Vagina (tissue), 2 donors: ENCODE results near the gene C7. TPM values are rescaled to one million over a fixed set of nuclear protein-coding genes. Genes with fewer than 3 reads are reported as not detected.
A peak's percentile ranks its signal among the peaks of the same experiment; 100 is the strongest.

Source experiments
- DNase-seq, 2 donors: peaks; one replicate each; pipeline ENCODE4 v3.0.0-alpha.2; 2017; ENCODE audit errors: extremely low spot score in 2 of 2
- H3K27ac ChIP-seq: fragments of 200-600 bp; sonication (generic); one replicate; pipeline ENCODE4 v1.5.1; 2019
- H3K27me3 ChIP-seq: fragments of 200-600 bp; sonication (generic); one replicate; pipeline ENCODE4 v1.5.1; 2019
- H3K36me3 ChIP-seq, 2 donors: fragments of 200-600 bp; sonication (generic); one replicate each; pipeline ENCODE4 v1.5.1; 2017 to 2019
- H3K4me1 ChIP-seq: fragments of 200-600 bp; sonication (generic); one replicate; pipeline ENCODE4 v1.5.1; 2019
- H3K4me3 ChIP-seq, 2 donors: fragments of 200-600 bp; sonication (generic); 1 replicate in 1 of 2; 2 replicates in 1 of 2; pipeline ENCODE4 v1.5.1; 2016 to 2019
- H3K9me3 ChIP-seq: fragments of 200-600 bp; sonication (generic); one replicate; pipeline ENCODE4 v1.5.1; 2019
- POLR2A ChIP-seq, 2 donors: fragments of 450-650 bp; IDR thresholded peaks; one replicate each; pipeline ENCODE4 v1.6.1; 2017; ENCODE audit warnings: antibody characterized with exemption in 2 of 2, mild to moderate bottlenecking in 2 of 2, moderate library complexity in 2 of 2
- POLR2AphosphoS5 ChIP-seq, 2 donors: sonication (generic); formaldehyde crosslinking; IDR thresholded peaks; one replicate each; pipeline ENCODE4 v1.9.0; 2017; ENCODE audit warnings: antibody characterized with exemption in 2 of 2, mild to moderate bottlenecking in 2 of 2, low read depth in 1 of 2; ENCODE audit not compliant: insufficient read depth in 1 of 2
- intact Hi-C: fragments of 100-400 bp; cut with DNase I; formaldehyde crosslinking; loops from one replicate; pipeline ENCODE4 v1.15.1; 2023
- total RNA-seq: library from RNA; depleted of rRNA; stranded (reverse); fragments of >200 nt; gene quantifications from one replicate; pipeline ENCODE4 v1.2.3, GENCODE V29; 2016
- TF ChIP-seq, protein P1 (sequence below), 3 experiments: fragments of 450-650 bp in 2 of 3; fragments of 200-600 bp in 1 of 3; sonication (generic) in 1 of 3; IDR thresholded peaks; one replicate each; pipeline ENCODE4 v1.5.1; 2017 to 2019; ENCODE audit warnings: antibody characterized with exemption in 3 of 3, mild to moderate bottlenecking in 2 of 3, moderate library complexity in 2 of 3

C7 gene
- total RNA-seq, 1 donor from 2014 or later = 385 TPM

DNA sequence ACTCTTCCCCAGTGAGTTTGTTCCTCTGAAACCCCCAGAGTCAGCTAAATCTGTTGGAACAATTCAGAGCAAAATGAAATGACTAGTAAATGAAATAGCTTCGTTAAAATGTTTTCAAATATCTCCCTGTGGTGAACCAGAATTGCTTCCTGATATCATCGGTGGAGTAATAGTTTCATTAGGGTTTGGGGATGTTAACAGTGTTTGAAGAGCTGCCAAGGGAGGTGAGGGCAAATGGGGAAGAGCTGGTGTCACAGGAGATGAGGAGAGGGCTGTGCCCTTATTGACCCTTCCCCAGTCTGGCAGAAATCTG, 4.3 kb upstream of the C7 start:
- H3K4me3 ChIP-seq = no peak overlapping the region
- no peaks in the 10 kb centered on the region for H3K9me3 ChIP-seq
- H3K36me3 ChIP-seq = no peaks in the 10 kb centered on the region
- DNase-seq = no peak
- no peaks in the 10 kb centered on the region for H3K4me1 ChIP-seq
- no peak for TF ChIP-seq POLR2AphosphoS5 (IDR thresholded peaks at IDR 0.05; ENCODE audit: insufficient read depth in 1 of 2, low read depth in 1 of 2)
- TF ChIP-seq, protein P1, sequence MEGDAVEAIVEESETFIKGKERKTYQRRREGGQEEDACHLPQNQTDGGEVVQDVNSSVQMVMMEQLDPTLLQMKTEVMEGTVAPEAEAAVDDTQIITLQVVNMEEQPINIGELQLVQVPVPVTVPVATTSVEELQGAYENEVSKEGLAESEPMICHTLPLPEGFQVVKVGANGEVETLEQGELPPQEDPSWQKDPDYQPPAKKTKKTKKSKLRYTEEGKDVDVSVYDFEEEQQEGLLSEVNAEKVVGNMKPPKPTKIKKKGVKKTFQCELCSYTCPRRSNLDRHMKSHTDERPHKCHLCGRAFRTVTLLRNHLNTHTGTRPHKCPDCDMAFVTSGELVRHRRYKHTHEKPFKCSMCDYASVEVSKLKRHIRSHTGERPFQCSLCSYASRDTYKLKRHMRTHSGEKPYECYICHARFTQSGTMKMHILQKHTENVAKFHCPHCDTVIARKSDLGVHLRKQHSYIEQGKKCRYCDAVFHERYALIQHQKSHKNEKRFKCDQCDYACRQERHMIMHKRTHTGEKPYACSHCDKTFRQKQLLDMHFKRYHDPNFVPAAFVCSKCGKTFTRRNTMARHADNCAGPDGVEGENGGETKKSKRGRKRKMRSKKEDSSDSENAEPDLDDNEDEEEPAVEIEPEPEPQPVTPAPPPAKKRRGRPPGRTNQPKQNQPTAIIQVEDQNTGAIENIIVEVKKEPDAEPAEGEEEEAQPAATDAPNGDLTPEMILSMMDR (IDR thresholded peaks at IDR 0.05) = no peak
- peak overlapping the region; percentile 42 for H3K27ac ChIP-seq
- intact Hi-C loops = loop anchor here (10.0 kb wide), 1 partner anchor 610 kb away; the partner anchor contains the start of gene PLCXD3
- no peaks in the 10 kb centered on the region for H3K27me3 ChIP-seq

DNA sequence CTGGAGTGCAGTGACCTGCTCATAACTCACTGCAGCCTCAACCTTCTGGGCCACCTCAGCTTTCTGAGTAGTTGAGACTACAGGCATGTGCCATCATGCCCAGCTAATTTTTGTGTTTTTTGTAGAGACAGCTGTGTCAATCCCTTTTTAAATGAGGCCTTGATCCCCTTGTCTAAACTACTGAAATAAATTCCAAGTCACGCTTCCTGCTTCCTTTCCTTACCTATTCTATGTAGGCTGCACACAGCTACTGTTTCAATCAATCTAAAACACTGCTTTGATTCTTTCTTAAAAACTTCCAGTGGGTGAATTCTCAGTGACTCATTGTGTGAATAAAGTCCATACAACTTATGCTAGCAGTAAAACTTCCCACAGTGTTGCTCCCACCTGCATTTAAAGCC, 2.9 kb upstream of the C7 start:
- Histone ChIP-seq H3K36me3 (no peaks in the 10 kb centered on the region), H3K27me3 (no peaks in the 10 kb centered on the region), H3K27ac (peak overlapping the region; percentile 42), H3K4me1 (no peaks in the 10 kb centered on the region), H3K4me3 (no peak overlapping the region), H3K9me3 (no peaks in the 10 kb centered on the region)
- intact Hi-C loops = loop anchor here (10.0 kb wide), 1 partner anchor 608 kb away; the partner anchor contains the start of gene PLCXD3
- DNase-seq = no peak
- no peak for TF ChIP-seq POLR2A (IDR thresholded peaks at IDR 0.05)
- no peak for TF ChIP-seq POLR2AphosphoS5 (IDR thresholded peaks at IDR 0.05; ENCODE audit: insufficient read depth in 1 of 2, low read depth in 1 of 2)
- TF ChIP-seq, protein P1 (IDR thresholded peaks at IDR 0.05) = no peak

DNA sequence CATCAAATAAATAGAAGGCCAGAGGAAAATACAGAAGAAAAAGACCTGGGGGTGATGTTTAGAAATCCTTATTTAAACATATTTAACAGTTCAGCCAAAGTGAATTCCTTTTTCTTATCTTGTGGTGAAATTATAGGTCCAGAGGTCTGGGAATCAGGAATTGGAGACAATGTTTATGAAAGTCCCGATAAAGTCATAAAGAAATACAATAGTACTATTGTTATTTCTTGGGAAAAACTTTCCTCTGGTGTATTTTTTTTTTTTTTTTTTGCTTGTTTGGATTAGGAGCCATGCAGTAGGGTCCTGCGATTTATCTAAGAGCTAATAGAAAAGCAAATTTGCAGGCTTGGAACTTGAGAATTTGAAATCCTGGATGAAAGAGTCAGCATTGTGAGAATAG, 426 bp downstream of the C7 start:
- Histone ChIP-seq H3K4me1 (no peaks in the 10 kb centered on the region), H3K36me3 (no peaks in the 10 kb centered on the region), H3K27ac (no peak overlapping the region), H3K9me3 (no peaks in the 10 kb centered on the region), H3K27me3 (no peaks in the 10 kb centered on the region), H3K4me3 (peak overlapping the region; percentile 15 to 18)
- no peak for DNase-seq
- TF ChIP-seq POLR2A (IDR thresholded peaks at IDR 0.05) (no peak), POLR2AphosphoS5 (IDR thresholded peaks at IDR 0.05; ENCODE audit: insufficient read depth in 1 of 2, low read depth in 1 of 2) (no peak)
- TF ChIP-seq, protein P1 (IDR thresholded peaks at IDR 0.05) = no peak
- intact Hi-C loops = loop anchor here (5.0 to 10.0 kb wide), 2 partner anchors 83 to 605 kb away; partner anchors contain the start of gene PLCXD3

DNA sequence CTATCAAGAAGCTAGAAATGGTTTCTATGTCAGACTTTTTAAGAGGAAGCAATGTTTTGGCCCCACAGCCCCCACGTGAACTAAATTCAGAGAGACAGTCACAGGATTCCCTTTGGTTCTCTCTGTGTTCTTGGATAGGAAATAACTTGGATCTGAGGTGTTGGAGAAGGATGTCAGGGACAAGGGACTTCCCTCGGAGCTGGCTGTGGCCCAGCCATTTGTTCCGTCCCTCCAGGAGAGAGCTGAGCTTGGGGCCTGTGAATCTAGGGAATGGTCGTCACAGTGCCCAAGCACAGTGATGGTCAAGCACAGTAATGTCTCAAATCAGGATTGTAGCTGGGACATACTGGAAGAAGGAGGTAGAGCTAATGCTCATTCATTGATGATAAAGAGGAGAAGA, 2.0 kb downstream of the C7 start:
- no peaks in the 10 kb centered on the region for H3K27me3 ChIP-seq
- no peaks in the 10 kb centered on the region for H3K4me1 ChIP-seq
- intact Hi-C loops = loop anchor here (5.0 kb wide), 1 partner anchor 81 kb away; no protein-coding TSS in a partner anchor
- no peak overlapping the region for H3K27ac ChIP-seq
- no peak for DNase-seq
- no peaks in the 10 kb centered on the region for H3K36me3 ChIP-seq
- H3K4me3 ChIP-seq = peak overlapping the region; percentile 15 to 17
- no peaks in the 10 kb centered on the region for H3K9me3 ChIP-seq
- no peak for TF ChIP-seq POLR2AphosphoS5 (IDR thresholded peaks at IDR 0.05; ENCODE audit: insufficient read depth in 1 of 2, low read depth in 1 of 2)
- no peak for TF ChIP-seq POLR2A (IDR thresholded peaks at IDR 0.05)
- TF ChIP-seq, protein P1 (IDR thresholded peaks at IDR 0.05) = no peak

DNA sequence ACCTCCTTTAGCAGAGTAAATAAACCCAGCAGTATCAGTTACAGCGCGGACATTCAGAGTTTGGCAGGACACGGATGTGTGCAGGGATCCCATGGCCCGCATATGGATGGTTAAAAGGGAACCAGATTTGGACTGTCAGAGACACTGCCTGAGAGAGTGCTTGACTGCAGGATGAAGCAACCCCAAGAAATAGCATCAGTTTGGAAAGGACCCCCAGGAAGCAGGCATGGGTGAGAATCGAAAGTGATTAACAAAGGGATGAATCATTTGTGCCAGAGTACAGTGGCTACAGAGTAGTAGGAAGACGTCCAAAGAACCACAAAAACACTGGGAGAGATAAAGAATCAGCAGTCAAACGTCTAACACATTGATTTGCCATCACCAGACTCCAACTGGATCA, 5.5 kb downstream of the C7 start:
- no peak overlapping the region for H3K27ac ChIP-seq
- H3K27me3 ChIP-seq = no peaks in the 10 kb centered on the region
- H3K4me1 ChIP-seq = no peaks in the 10 kb centered on the region
- intact Hi-C loops = loop anchor here (5.0 kb wide), 1 partner anchor 77 kb away; no protein-coding TSS in a partner anchor
- H3K4me3 ChIP-seq = peak overlapping the region in 1 of 2 donors; percentile 0
- H3K36me3 ChIP-seq = no peaks in the 10 kb centered on the region
- H3K9me3 ChIP-seq = no peaks in the 10 kb centered on the region
- no peak for DNase-seq
- TF ChIP-seq, protein P1 (IDR thresholded peaks at IDR 0.05) = no peak
- TF ChIP-seq POLR2AphosphoS5 (IDR thresholded peaks at IDR 0.05; ENCODE audit: insufficient read depth in 1 of 2, low read depth in 1 of 2) (no peak), POLR2A (IDR thresholded peaks at IDR 0.05) (no peak)
